ENCODE results near the gene OTUD5. TPM values are rescaled to one million over a fixed set of nuclear protein-coding genes. Genes with fewer than 3 reads are reported as not detected.

The OTUD5 gene
- total RNA-seq, 1 donor from 2014 or later = 48.8 TPM

GRCh38 chrX:48965959-48966358 is 8.6 kb upstream of the OTUD5 start:
- Mint-ChIP-seq H3K9me3 (ENCODE audit: unreplicated experiment) (no peaks in the 10 kb centered on the region), H3K4me3 (ENCODE audit: unreplicated experiment) (no peak overlapping the region), H3K4me1 (ENCODE audit: unreplicated experiment) (peaks cover 8% of the 10 kb centered on the region), H3K27ac (ENCODE audit: unreplicated experiment) (no peak overlapping the region), H3K36me3 (ENCODE audit: low read depth, unreplicated experiment) (peaks cover 3% of the 10 kb centered on the region), H3K27me3 (ENCODE audit: unreplicated experiment) (no peaks in the 10 kb centered on the region)
- DNase-seq (ENCODE audit: low spot score) = no peak
- TF ChIP-seq CTCF (IDR thresholded peaks at IDR 0.05; ENCODE audit: unreplicated experiment) = no peak

GRCh38 chrX:48961585-48962091 is 4.2 kb upstream of the OTUD5 start:
- H3K27me3 Mint-ChIP-seq (ENCODE audit: unreplicated experiment) = peaks cover 5% of the 10 kb centered on the region
- no peak for DNase-seq (ENCODE audit: low spot score)
- H3K4me3 Mint-ChIP-seq (ENCODE audit: unreplicated experiment) = no peak overlapping the region
- H3K4me1 Mint-ChIP-seq (ENCODE audit: unreplicated experiment) = peaks cover 8% of the 10 kb centered on the region
- no peak for TF ChIP-seq CTCF (IDR thresholded peaks at IDR 0.05; ENCODE audit: unreplicated experiment)
- H3K36me3 Mint-ChIP-seq (ENCODE audit: low read depth, unreplicated experiment) = peaks cover 3% of the 10 kb centered on the region
- no peak overlapping the region for H3K27ac Mint-ChIP-seq (ENCODE audit: unreplicated experiment)
- no peaks in the 10 kb centered on the region for H3K9me3 Mint-ChIP-seq (ENCODE audit: unreplicated experiment)

GRCh38 chrX:48960291-48960690 is 2.9 kb upstream of the OTUD5 start:
- H3K4me3 Mint-ChIP-seq (ENCODE audit: unreplicated experiment) = peak overlapping the region; percentile 44

GRCh38 chrX:48958635-48959094 is 1.3 kb upstream of the OTUD5 start:
- TF ChIP-seq CTCF (IDR thresholded peaks at IDR 0.05; ENCODE audit: unreplicated experiment) = no peak
- H3K36me3 Mint-ChIP-seq (ENCODE audit: low read depth, unreplicated experiment) = peaks cover under 1% of the 10 kb centered on the region
- peaks cover 7% of the 10 kb centered on the region for H3K27me3 Mint-ChIP-seq (ENCODE audit: unreplicated experiment)
- no peaks in the 10 kb centered on the region for H3K9me3 Mint-ChIP-seq (ENCODE audit: unreplicated experiment)
- H3K4me1 Mint-ChIP-seq (ENCODE audit: unreplicated experiment) = peaks cover 8% of the 10 kb centered on the region
- H3K27ac Mint-ChIP-seq (ENCODE audit: unreplicated experiment) = peak overlapping the region; percentile 100
- peak overlapping the region; percentile 99 for H3K4me3 Mint-ChIP-seq (ENCODE audit: unreplicated experiment)
- DNase-seq (ENCODE audit: low spot score) = peak; percentile 6

More at GRCh38 chrX:48960291-48960690, 2.9 kb upstream of the OTUD5 start:
- peaks cover 7% of the 10 kb centered on the region for H3K27me3 Mint-ChIP-seq (ENCODE audit: unreplicated experiment)
- TF ChIP-seq CTCF (IDR thresholded peaks at IDR 0.05; ENCODE audit: unreplicated experiment) = no peak
- DNase-seq (ENCODE audit: low spot score) = no peak
- peak overlapping the region; percentile 8 for H3K27ac Mint-ChIP-seq (ENCODE audit: unreplicated experiment)
- H3K4me1 Mint-ChIP-seq (ENCODE audit: unreplicated experiment) = peaks cover 8% of the 10 kb centered on the region
- no peaks in the 10 kb centered on the region for H3K9me3 Mint-ChIP-seq (ENCODE audit: unreplicated experiment)
- H3K36me3 Mint-ChIP-seq (ENCODE audit: low read depth, unreplicated experiment) = peaks cover 3% of the 10 kb centered on the region

- H3K4me3 Mint-ChIP-seq (ENCODE audit: unreplicated experiment) = peak overlapping the region; percentile 99
- TF ChIP-seq CTCF (IDR thresholded peaks at IDR 0.05; ENCODE audit: unreplicated experiment) = no peak
- no peaks in the 10 kb centered on the region for H3K36me3 Mint-ChIP-seq (ENCODE audit: low read depth, unreplicated experiment)
- peak overlapping the region; percentile 100 for H3K27ac Mint-ChIP-seq (ENCODE audit: unreplicated experiment)
- peak; percentile 84 for DNase-seq (ENCODE audit: low spot score)
- peaks cover 8% of the 10 kb centered on the region for H3K4me1 Mint-ChIP-seq (ENCODE audit: unreplicated experiment)
- no peaks in the 10 kb centered on the region for H3K9me3 Mint-ChIP-seq (ENCODE audit: unreplicated experiment)
- peaks cover 7% of the 10 kb centered on the region for H3K27me3 Mint-ChIP-seq (ENCODE audit: unreplicated experiment)
Observed at GRCh38 chrX:48957827-48958634, 624 bp upstream of the OTUD5 start.

All from endothelial cell (in vitro differentiated cells).